GM13976 (cell line): ENCODE data around the gene CFAP74.

Experiments
- DNase-seq: peaks from one replicate; pipeline ENCODE4 v3.0.0; 2012; ENCODE audit warnings: low spot score
- CTCF ChIP-seq: IDR thresholded peaks from 2 replicates; pipeline ENCODE4 v1.5.1; 2012; ENCODE audit warnings: borderline replicate concordance, mild to moderate bottlenecking; ENCODE audit not compliant: insufficient read depth; ENCODE audit errors: extremely low read depth, missing control alignments, control extremely low read depth
- in situ Hi-C: fragments of 300-500 bp; cut with MboI; formaldehyde crosslinking; loops from one replicate; pipeline ENCODE4 v1.12.0; 2022; ENCODE audit warnings: low sequenced_read_pairs, mixed read lengths, inconsistent platforms; ENCODE audit not compliant: unreplicated experiment

CFAP74 gene

GRCh38 chr1:1955621-1956094, 47.9 kb downstream of the CFAP74 start:
- no peak for TF ChIP-seq CTCF
- no peak for DNase-seq
- in situ Hi-C loops: no loop called here

- TF ChIP-seq CTCF: no peak
- DNase-seq: no peak
- in situ Hi-C loops: no loop called here
Observed at GRCh38 chr1:1954831-1955441, 48.6 kb downstream of the CFAP74 start.

GRCh38 chr1:1954015-1954414, 49.6 kb downstream of the CFAP74 start:
- DNase-seq: no peak
- TF ChIP-seq CTCF: no peak
- in situ Hi-C loops: no loop called here

GRCh38 chr1:1950940-1951339, 52.6 kb downstream of the CFAP74 start:
- TF ChIP-seq CTCF: no peak
- in situ Hi-C loops: no loop called here
- no peak for DNase-seq

GRCh38 chr1:1948783-1949182, 54.8 kb downstream of the CFAP74 start:
- TF ChIP-seq CTCF: no peak
- in situ Hi-C loops: no loop called here
- no peak for DNase-seq

GRCh38 chr1:1947493-1947892, 56.1 kb downstream of the CFAP74 start:
- no peak for DNase-seq
- no peak for TF ChIP-seq CTCF
- in situ Hi-C loops: no loop called here

- no peak for TF ChIP-seq CTCF
- DNase-seq: no peak
- in situ Hi-C loops: no loop called here
Observed at GRCh38 chr1:1946540-1946939, 57.0 kb downstream of the CFAP74 start.
